Measurements from ENCODE around the gene PRKN.

The PRKN gene

DNA sequence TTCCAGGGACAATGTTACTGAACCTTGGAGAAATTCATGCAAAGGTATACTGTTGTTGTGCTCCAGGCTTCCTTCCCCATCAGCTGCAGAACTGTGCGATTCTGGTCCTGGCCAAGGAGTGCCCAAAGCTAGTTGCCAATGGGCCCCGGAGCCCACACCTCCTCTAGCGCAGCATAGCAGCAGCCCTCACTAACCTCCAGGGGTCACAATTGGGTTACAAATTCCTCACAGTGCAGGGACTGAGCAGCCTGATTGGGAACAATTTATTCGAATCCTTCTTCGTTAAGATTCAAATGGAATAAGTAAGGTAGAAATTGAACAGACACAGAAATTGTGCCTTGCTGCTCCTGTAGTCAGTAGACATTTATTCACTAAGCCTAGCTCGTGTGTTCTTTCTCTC, 284.9 kb downstream of the PRKN start:
- Histone ChIP-seq H3K4me2 (ENCODE audit: low read length) (no peak overlapping the region), H3K27me3 (ENCODE audit: low read depth, low read length) (no peaks in the 10 kb centered on the region), H3K79me2 (ENCODE audit: low read length) (no peaks in the 10 kb centered on the region), H2AFZ (ENCODE audit: low read depth, low read length) (no peak overlapping the region), H3K27ac (ENCODE audit: low read length) (no peak overlapping the region), H3K36me3 (replicated peaks; ENCODE audit: low read depth, low read length) (no peaks in the 10 kb centered on the region), H3K9me3 (ENCODE audit: insufficient read depth, low read length) (no peaks in the 10 kb centered on the region), H3K4me1 (ENCODE audit: low read length) (no peaks in the 10 kb centered on the region), H3K9ac (ENCODE audit: low read length) (no peak overlapping the region), H3K4me3 (ENCODE audit: low read length) (no peak overlapping the region), H4K20me1 (ENCODE audit: insufficient read depth, low read length) (no peaks in the 10 kb centered on the region)
- no peak for TF ChIP-seq EZH2phosphoT487 (IDR thresholded peaks at IDR 0.05; ENCODE audit: low read depth)
- TF ChIP-seq, protein P1, sequence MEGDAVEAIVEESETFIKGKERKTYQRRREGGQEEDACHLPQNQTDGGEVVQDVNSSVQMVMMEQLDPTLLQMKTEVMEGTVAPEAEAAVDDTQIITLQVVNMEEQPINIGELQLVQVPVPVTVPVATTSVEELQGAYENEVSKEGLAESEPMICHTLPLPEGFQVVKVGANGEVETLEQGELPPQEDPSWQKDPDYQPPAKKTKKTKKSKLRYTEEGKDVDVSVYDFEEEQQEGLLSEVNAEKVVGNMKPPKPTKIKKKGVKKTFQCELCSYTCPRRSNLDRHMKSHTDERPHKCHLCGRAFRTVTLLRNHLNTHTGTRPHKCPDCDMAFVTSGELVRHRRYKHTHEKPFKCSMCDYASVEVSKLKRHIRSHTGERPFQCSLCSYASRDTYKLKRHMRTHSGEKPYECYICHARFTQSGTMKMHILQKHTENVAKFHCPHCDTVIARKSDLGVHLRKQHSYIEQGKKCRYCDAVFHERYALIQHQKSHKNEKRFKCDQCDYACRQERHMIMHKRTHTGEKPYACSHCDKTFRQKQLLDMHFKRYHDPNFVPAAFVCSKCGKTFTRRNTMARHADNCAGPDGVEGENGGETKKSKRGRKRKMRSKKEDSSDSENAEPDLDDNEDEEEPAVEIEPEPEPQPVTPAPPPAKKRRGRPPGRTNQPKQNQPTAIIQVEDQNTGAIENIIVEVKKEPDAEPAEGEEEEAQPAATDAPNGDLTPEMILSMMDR (IDR thresholded peaks at IDR 0.05; ENCODE audit: low read depth, low read length), result no peak

DNA sequence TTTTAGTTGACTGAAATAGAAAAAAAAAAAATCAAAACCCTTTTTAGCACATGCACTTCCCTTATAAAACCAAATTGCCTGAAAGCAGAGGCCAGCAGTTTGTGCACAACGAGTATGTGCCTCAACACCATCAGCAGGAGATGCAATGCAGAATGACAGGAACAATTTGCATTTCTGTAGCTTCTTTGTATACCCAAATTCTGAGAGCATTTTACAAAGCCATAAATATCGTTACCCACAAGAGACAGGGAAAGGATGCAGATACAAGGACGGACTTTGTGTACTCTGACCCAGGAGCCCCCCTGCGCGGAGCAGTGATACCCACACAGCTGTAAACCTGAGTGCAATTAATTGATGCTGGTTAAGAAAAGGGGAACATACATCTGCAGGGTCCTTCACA, 285.6 kb downstream of the PRKN start:
- Histone ChIP-seq H4K20me1 (ENCODE audit: insufficient read depth, low read length) (no peaks in the 10 kb centered on the region), H3K27ac (ENCODE audit: low read length) (no peak overlapping the region), H3K79me2 (ENCODE audit: low read length) (no peaks in the 10 kb centered on the region), H3K4me2 (ENCODE audit: low read length) (no peak overlapping the region), H3K27me3 (ENCODE audit: low read depth, low read length) (no peaks in the 10 kb centered on the region), H2AFZ (ENCODE audit: low read depth, low read length) (no peak overlapping the region), H3K4me3 (ENCODE audit: low read length) (no peak overlapping the region), H3K9ac (ENCODE audit: low read length) (no peak overlapping the region), H3K9me3 (ENCODE audit: insufficient read depth, low read length) (no peaks in the 10 kb centered on the region), H3K36me3 (replicated peaks; ENCODE audit: low read depth, low read length) (no peaks in the 10 kb centered on the region), H3K4me1 (ENCODE audit: low read length) (no peaks in the 10 kb centered on the region)
- no peak for TF ChIP-seq EZH2phosphoT487 (IDR thresholded peaks at IDR 0.05; ENCODE audit: low read depth)
- TF ChIP-seq, protein P1 (IDR thresholded peaks at IDR 0.05; ENCODE audit: low read depth, low read length), result no peak

GRCh38 chr6:162438980-162439379, 288.6 kb downstream of the PRKN start:
- H2AFZ ChIP-seq (ENCODE audit: low read depth, low read length), result no peak overlapping the region
- no peak overlapping the region for H3K4me2 ChIP-seq (ENCODE audit: low read length)
- no peaks in the 10 kb centered on the region for H3K79me2 ChIP-seq (ENCODE audit: low read length)
- H3K27me3 ChIP-seq (ENCODE audit: low read depth, low read length), result no peaks in the 10 kb centered on the region
- no peaks in the 10 kb centered on the region for H3K9me3 ChIP-seq (ENCODE audit: insufficient read depth, low read length)
- TF ChIP-seq, protein P1 (IDR thresholded peaks at IDR 0.05; ENCODE audit: low read depth, low read length), result no peak
- no peak for TF ChIP-seq EZH2phosphoT487 (IDR thresholded peaks at IDR 0.05; ENCODE audit: low read depth)
- no peak overlapping the region for H3K4me3 ChIP-seq (ENCODE audit: low read length)
- no peaks in the 10 kb centered on the region for H3K36me3 ChIP-seq (replicated peaks; ENCODE audit: low read depth, low read length)
- H4K20me1 ChIP-seq (ENCODE audit: insufficient read depth, low read length), result no peaks in the 10 kb centered on the region
- H3K4me1 ChIP-seq (ENCODE audit: low read length), result no peaks in the 10 kb centered on the region
- H3K9ac ChIP-seq (ENCODE audit: low read length), result no peak overlapping the region
- no peak overlapping the region for H3K27ac ChIP-seq (ENCODE audit: low read length)

GRCh38 chr6:162435071-162435470, 292.5 kb downstream of the PRKN start:
- Histone ChIP-seq H3K4me2 (ENCODE audit: low read length) (no peak overlapping the region), H3K9me3 (ENCODE audit: insufficient read depth, low read length) (no peaks in the 10 kb centered on the region), H2AFZ (ENCODE audit: low read depth, low read length) (no peak overlapping the region), H3K4me1 (ENCODE audit: low read length) (no peaks in the 10 kb centered on the region), H3K4me3 (ENCODE audit: low read length) (no peak overlapping the region), H3K27me3 (ENCODE audit: low read depth, low read length) (no peaks in the 10 kb centered on the region), H3K79me2 (ENCODE audit: low read length) (no peaks in the 10 kb centered on the region), H3K27ac (ENCODE audit: low read length) (no peak overlapping the region), H4K20me1 (ENCODE audit: insufficient read depth, low read length) (no peaks in the 10 kb centered on the region), H3K9ac (ENCODE audit: low read length) (no peak overlapping the region), H3K36me3 (replicated peaks; ENCODE audit: low read depth, low read length) (no peaks in the 10 kb centered on the region)
- TF ChIP-seq EZH2phosphoT487 (IDR thresholded peaks at IDR 0.05; ENCODE audit: low read depth), result no peak
- TF ChIP-seq, protein P1 (IDR thresholded peaks at IDR 0.05; ENCODE audit: low read depth, low read length), result no peak

All from OCI-LY3 (cell line).